ENCODE results near the gene ZSWIM2. TPM values are rescaled to one million over a fixed set of nuclear protein-coding genes. Genes with fewer than 3 reads are reported as not detected.
"Not testable (repeated sequence)": the region's sequence is repeated elsewhere in the genome, so short reads cannot be mapped to it uniquely, and the experiment has no call there.

ZSWIM2 gene
- not detected for total RNA-seq (2021; ENCODE audit: unreplicated experiment)
- polyA plus RNA-seq (2012), result not detected in 2 replicates
- Bru-seq, nascent RNA, result percentile 4 among the genes with signal in this experiment
- not detected for BruChase-seq, experiment 1, labeled RNA remaining after a 6-hour chase
- not detected for BruChase-seq, experiment 2, labeled RNA remaining after a 2-hour chase
- long read RNA-seq, result 0 reads

DNA sequence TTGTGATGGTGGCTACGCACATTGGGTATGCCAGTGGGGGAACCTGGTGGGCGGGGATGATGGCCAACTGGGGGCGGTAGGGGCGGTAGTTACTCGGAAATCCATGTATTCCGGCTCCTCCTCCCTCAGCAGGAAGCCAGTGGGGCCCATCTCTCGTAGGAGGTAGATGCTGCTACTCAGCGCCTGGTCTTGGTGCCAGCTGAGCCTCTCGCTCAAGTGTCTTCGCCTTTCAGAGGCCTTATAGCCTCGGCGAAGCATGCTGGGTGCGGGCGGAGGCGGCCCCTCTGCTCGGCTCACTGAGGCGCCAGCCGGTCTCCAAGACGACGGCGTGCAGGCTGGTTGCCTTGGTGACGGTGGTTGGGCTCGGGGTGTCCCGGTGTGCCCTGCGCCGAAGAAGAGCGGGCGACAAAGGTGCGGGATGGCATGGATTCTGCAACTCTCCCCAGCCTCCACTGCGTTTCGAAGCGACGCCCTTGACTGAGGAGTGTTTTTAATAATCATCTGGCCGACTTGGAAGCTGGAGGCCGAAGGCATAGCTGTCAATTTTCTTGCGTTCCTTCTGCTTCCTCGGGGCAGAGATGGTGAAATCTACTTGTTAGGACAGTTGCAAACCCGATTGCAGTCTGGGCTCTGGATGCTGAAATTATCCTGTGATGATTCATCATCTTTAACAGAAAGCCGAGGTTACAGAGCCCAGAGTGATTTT is at the start of gene ZSWIM2:
ZSWIM2 (minus strand) TSS at position 298 of the 706 bp plus-strand sequence; CDS start at position 258, 40 bp downstream.
- no peak for DNase-seq (ENCODE audit: low read depth, low spot score)
- H3K79me2 ChIP-seq (ENCODE audit: insufficient read depth, low read length), result no peaks in the 10 kb centered on the region
- no peaks in the 10 kb centered on the region for H3K9me3 ChIP-seq (ENCODE audit: control insufficient read depth in 1 of 2, insufficient read depth in 1 of 2, low read depth in 1 of 2, low read length in 2 of 2)
- no peak within 1 kb of the TSS for H3K9ac ChIP-seq (ENCODE audit: low read length)
- POLR2A ChIA-PET, result no interaction called here
- no peaks in the 10 kb centered on the region for H3K36me3 ChIP-seq (ENCODE audit: control insufficient read depth in 1 of 2, insufficient read depth in 2 of 2, low read length in 2 of 2)
- ATAC-seq, result no peak
- intact Hi-C loops (cut with micrococcal nuclease), result no loop called here
- no peaks in the 10 kb centered on the region for H3K4me1 ChIP-seq (ENCODE audit: control insufficient read depth in 1 of 2, insufficient read depth in 2 of 2, low read length in 2 of 2)
- H2AFZ ChIP-seq (ENCODE audit: low read depth, low read length, poor library complexity, severe bottlenecking), result peak within 1 kb of the TSS; percentile 49
- no peak within 1 kb of the TSS for H3K4me2 ChIP-seq (ENCODE audit: low read length)
- no peaks in the 10 kb centered on the region for H3K27me3 ChIP-seq (ENCODE audit: insufficient read depth, low read length)
- 0 out of 2 replicates have a peak, but pooled peaks cover 4% of the 10 kb centered on the region for H3K9me2 ChIP-seq (ENCODE audit: insufficient read depth)
- CTCF ChIA-PET, result no interaction called here
- no peak within 1 kb of the TSS for H3K27ac ChIP-seq (ENCODE audit: low read depth, low read length)
- H3K4me3 ChIP-seq (replicated peaks in 1 of 2; ENCODE audit: low read depth in 1 of 2, low read length in 2 of 2), result no peak within 1 kb of the TSS
- BruUV-seq (replicated peaks), result no TSS peak
- RAD21 ChIA-PET (ENCODE audit: low non-redundant PET in 1 of 2, low total read pairs in 2 of 2, uncharacterized antibody in 2 of 2, unreplicated experiment in 2 of 2), result no interaction called here
- TF ChIP-seq FOSL1 (IDR thresholded peaks at IDR 0.05; ENCODE audit: low read depth) (no peak), EZH2phosphoT487 (IDR thresholded peaks at IDR 0.05; ENCODE audit: borderline replicate concordance) (no peak), MAX (IDR thresholded peaks at IDR 0.05) (no peak), ZFX (IDR thresholded peaks at IDR 0.05) (no peak), ATF3 (IDR thresholded peaks at IDR 0.05) (no peak), EGR1 (IDR thresholded peaks at IDR 0.05; ENCODE audit: low read depth) (no peak), ELF1 (IDR thresholded peaks at IDR 0.05; ENCODE audit: borderline replicate concordance, low read depth) (no peak)
- H4K20me1 ChIP-seq (ENCODE audit: insufficient read depth), result no peaks in the 10 kb centered on the region

GRCh38 chr2:186896220-186896619 is 47.2 kb upstream of the ZSWIM2 start:
- H2AFZ ChIP-seq (ENCODE audit: low read depth, low read length, poor library complexity, severe bottlenecking); H3K9ac ChIP-seq (ENCODE audit: low read length); H3K27me3 ChIP-seq (ENCODE audit: insufficient read depth, low read length); H3K36me3 ChIP-seq (ENCODE audit: control insufficient read depth in 1 of 2, insufficient read depth in 2 of 2, low read length in 2 of 2); H3K4me1 ChIP-seq (ENCODE audit: control insufficient read depth in 1 of 2, insufficient read depth in 2 of 2, low read length in 2 of 2); DNase-seq (ENCODE audit: low read depth, low spot score); CTCF ChIA-PET; H3K27ac ChIP-seq (ENCODE audit: low read depth, low read length); BruUV-seq (replicated peaks); H4K20me1 ChIP-seq (ENCODE audit: insufficient read depth); H3K9me3 ChIP-seq (ENCODE audit: control insufficient read depth in 1 of 2, insufficient read depth in 1 of 2, low read depth in 1 of 2, low read length in 2 of 2); H3K9me2 ChIP-seq (ENCODE audit: insufficient read depth); H3K4me2 ChIP-seq (ENCODE audit: low read length); POLR2A ChIA-PET; RAD21 ChIA-PET (ENCODE audit: low non-redundant PET in 1 of 2, low total read pairs in 2 of 2, uncharacterized antibody in 2 of 2, unreplicated experiment in 2 of 2); H3K4me3 ChIP-seq (replicated peaks in 1 of 2; ENCODE audit: low read depth in 1 of 2, low read length in 2 of 2); ATAC-seq; H3K79me2 ChIP-seq (ENCODE audit: insufficient read depth, low read length); intact Hi-C loops (cut with micrococcal nuclease): not testable (repeated sequence)

Measured in HCT116 (cell line).